Right forelimb (tissue), 1 donor: ENCODE data around the gene LYPD3.
"Not testable (repeated sequence)": the region's sequence is repeated elsewhere in the genome, so short reads cannot be mapped to it uniquely, and the experiment has no call there.

ENCODE experiments used
- DNase-seq: peaks from one replicate; pipeline ENCODE4 v3.0.0-alpha.2; 2018

Gene LYPD3

DNA sequence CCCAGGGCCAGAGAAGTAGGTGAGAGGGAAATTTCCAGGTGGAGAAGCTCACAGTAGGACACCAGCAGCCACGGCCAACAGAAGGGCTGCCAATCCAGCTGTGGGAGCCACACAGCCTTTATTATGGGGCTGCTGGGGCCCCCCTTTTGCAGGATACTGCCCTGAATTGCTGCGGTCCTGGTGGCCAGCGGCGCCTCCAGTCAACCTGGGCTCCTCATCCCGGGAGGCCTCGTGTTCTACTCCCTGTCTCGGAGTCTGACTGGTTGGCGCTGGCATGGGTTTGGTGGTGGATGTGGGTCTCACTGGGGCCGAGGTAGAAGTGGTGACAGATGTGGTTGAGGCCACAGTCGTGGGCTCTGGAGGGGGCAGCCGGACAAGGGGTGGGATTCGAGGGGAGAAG is 4.1 kb downstream of the LYPD3 start:
- no peak for DNase-seq

GRCh38 chr19:43460362-43461016 is 4.9 kb downstream of the LYPD3 start:
- DNase-seq: no peak

DNA sequence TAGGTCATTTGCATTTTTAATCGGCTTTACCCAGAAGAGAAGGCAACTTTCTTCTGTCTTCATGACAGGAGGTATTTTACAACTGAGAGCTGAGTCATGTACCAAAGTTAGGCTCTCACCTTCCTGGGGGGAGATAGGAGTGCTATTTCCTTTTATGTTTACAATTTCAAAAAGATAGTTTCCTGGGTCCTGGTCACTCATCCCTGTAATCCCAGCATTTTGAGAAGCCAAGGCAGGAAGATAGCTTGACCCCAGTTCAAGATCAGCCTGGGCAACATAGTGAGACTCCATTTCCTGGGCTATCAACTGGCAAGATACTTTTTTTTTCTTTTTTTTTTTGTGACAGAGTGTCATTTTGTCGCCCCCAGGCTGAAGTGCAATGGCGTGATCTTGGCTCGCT is 7.6 kb downstream of the LYPD3 start:
- no peak for DNase-seq

DNA sequence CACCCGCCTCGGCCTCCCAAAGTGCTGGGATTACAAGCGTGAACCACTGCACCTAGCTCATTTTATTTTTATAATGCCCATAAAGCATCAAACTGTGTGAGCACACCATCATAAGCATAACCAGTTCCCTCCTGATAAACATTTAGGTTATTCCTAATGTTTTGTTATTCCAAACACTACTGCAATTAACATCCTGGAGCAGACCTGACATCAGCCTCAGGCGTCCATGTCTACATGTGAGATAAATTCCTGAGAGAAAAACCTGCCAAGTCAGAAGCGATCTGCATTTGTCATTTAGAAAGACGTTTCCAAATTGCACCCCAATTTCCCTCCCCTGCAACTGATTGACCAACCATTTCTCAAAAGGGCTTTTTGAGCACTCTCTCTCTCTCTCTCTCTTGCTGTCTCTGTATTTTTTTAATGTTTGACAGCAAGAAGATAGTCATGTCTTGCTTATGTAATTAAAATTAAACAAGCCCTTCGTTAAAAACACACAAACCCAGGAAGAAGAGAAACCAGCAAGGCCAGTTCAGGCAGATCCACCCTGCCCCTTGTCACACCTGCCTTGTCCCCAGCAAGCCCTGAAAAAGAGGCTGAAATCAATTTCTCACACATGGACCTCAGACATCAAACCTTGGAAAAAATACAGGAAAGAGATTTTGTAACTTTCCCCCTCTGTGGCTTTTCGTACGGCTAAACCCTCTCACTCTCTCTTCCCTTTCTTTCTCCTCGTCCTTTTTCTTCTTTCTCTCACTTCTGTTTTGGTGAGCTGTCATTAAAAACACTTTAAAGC is 9.9 kb downstream of the LYPD3 start:
- no peak for DNase-seq

DNA sequence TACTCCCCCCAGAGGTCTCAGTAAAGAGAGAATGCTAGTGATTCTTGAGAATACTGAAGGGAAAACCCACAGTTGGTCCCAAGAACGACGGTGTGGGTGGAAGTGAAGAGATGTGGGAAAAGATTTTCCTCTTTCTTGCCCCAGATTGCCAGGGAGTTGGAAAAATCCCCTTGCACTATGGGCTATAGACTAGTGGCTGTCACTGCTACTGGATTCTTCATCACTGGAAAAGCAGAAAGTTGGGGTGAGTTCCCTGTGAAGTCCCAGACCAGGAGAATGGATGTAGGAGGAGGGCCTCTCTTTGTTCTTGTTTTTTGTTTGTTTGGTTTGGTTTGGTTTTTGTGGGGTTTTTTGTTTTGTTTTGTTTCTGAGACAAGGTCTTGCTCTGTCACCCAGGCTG is 11.4 kb downstream of the LYPD3 start:
- no peak for DNase-seq

GRCh38 chr19:43452582-43452981 is 12.8 kb downstream of the LYPD3 start:
- DNase-seq: no peak

GRCh38 chr19:43450545-43450997 is 14.8 kb downstream of the LYPD3 start:
- no peak for DNase-seq

GRCh38 chr19:43447655-43448054 is 17.8 kb downstream of the LYPD3 start:
- no peak for DNase-seq

DNA sequence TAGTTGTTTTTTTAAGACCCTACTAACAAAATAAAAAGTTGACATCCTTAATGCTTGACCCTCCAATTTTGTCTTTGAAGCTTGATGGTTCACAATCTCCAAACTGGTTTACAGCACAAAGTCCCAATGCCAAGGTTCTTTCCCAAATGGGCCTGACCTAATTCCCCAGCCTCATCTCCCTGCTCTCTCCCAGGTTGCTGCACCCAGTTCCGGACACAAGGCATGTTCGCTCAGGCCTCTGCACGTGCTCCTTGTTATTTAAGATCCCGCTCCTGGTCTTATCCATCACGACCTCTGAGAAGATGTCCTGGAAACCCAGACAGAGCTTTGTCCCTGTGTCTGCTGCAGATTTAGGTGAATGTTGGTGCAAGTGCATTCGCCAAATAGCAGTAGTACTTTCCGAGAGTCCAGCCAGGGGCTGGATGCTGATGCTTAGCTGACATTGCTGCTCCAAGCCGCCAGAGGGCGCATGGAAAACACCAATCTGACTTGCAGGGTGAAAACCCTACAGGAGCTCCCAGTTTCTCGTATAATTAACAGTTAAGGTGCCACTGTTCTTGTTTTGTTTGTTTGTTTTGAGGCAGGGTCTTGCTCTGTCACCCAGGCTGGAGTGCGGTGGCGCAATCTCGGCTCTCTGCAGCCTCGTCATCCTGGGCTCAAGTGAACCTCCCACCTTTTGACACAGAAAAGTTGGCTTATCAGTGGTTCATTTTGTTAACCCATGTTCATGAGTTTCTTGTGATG is 18.5 kb downstream of the LYPD3 start:
- DNase-seq: peak; percentile 86

DNA sequence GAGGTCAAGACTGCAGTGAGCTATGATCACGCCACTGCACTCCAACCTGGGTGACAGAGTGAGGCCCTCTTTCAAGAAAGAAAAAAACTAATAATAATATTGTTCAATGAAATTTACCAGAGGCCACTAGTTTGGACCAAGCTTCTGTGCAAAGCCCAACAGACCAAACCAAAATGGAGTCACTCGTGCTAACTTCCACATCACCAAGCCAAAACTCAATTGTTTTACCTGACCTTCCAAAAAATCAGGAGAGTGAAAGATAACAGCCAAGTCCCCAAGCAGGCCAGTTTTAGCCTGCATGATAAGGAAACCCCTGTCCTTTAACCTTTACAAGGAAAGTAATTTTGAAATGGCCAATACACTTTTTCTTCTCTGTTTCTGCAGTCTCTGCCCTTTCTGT is 20.0 kb downstream of the LYPD3 start:
- DNase-seq: no peak

DNA sequence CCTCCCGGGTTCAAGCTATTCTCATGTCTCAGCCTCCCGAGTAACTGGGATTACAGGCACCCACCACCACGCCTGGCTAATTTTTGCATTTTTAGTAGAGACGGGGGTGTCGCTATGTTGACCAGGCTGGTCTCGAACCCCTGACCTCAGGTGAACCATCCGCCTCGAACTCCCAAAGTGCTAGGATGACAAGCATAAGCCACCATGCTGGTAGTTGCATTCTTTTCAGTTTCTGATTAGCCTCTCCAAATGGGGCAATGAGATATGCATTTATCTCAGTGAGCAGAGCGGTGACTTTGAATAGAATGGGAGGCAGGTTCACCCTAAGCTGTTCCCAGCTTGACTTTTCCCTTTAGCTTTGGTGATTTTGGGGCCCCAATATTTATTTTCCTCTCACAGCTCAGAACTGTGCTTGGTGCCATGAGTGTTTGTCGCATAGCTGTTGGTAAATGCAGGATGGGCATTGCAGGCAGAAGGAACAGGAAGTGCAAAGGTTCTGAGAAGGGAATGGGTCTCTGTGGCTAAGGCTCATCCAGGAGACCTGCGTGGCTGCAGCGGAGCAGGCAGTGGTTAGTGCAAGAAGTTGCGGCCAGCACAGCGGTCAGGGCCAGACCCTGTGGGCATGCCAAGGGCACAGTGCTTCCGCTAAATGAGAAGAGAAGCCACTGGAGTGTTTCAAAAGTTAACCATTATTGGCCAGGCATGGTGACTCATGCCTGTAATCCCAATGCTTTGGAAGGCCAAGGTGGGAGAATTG is 20.7 kb downstream of the LYPD3 start:
- DNase-seq: no peak

- DNase-seq: not testable (repeated sequence)
Observed at GRCh38 chr19:43444091-43444490, 21.3 kb downstream of the LYPD3 start.

GRCh38 chr19:43441716-43442115 is 23.7 kb downstream of the LYPD3 start:
- DNase-seq: no peak

DNA sequence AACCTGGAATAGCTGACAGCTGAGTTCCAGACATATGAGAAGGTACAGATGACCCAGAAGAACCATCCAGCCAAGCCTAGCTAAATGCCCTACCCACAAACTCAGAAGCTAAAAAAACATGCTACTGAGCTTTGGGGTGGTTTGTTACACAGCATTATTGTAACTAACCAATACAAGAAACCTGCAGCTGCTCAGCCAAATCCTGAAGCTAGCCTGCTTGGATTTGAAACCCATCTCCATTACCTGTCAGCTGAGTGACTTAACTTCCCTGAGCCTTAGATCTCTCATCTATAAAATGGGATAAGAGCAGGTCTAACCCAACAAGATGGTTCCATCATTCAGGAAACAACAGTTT is 25.7 kb downstream of the LYPD3 start:
- DNase-seq: no peak

DNA sequence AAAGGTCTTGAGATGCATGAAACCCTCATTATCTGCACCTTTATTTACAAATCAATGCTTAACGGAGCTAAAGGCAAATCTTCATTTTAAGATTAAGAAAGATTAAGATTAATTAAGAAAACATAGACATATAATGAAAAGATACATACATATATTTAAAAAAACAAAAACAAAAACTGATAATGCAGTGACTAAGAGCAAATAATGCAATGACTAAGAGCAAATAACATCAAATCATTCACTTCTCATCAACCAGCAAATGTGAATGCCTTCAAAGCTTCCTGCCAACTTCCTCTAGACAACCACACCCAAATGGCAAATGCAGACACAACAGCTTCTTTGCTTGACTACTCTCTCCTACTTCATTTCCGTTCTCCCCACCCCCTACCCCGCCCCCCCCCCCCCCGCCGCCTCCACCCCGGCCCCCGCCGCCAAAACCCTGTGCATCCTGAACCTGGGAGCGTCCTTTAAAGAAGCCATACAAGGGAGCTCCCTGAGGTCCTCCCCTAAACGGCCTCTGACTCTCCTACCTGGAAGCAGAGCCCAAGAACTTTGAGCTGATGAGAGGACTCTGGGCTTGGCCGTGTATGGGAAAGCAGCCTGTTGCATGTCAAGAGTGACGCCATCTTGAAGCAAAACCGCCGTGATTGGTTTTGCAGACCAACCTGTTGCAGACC is 26.2 kb downstream of the LYPD3 start:
- DNase-seq: no peak

- peak; percentile 83 for DNase-seq
Observed at GRCh38 chr19:43438291-43439031, 26.9 kb downstream of the LYPD3 start.

DNA sequence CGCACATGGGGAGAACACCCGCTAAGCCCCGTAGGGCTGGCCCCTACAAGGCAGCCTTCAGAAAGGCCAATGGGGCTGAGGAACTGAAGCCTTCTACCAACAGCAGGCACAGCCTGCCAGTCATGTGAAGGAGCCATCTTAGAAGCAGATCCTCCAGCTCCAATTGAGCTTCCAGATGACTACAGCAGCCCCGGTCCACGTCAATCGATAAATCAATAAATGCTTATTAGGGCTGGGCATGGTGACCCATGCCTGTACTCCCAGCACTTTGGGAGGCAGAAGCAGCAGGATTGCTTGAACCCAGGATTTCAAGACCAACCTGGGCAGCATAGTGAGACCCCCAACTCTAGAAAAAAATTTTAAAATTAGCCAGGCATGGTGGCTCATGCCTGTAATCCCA is 27.7 kb downstream of the LYPD3 start:
- no peak for DNase-seq

DNA sequence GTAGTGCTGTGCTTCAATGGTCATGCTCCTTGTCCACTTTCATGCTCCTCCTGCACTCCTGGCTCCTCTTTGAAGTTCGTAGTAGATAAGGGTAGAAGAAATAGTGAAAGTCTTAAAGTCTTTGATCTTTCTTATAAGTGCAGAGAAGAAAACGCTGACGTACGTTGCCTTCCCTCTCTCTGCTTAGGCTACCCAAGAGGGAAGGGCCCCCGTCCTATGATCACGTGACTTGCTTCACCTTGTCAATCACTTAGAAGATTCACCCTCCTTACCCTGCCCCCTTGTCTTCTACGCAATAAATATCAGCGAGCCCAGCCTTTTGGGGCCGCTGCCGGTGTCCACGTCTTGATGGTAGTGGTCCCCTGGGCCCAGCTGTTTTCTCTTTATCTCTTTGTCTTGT is 28.1 kb downstream of the LYPD3 start:
- not testable (repeated sequence) for DNase-seq

DNA sequence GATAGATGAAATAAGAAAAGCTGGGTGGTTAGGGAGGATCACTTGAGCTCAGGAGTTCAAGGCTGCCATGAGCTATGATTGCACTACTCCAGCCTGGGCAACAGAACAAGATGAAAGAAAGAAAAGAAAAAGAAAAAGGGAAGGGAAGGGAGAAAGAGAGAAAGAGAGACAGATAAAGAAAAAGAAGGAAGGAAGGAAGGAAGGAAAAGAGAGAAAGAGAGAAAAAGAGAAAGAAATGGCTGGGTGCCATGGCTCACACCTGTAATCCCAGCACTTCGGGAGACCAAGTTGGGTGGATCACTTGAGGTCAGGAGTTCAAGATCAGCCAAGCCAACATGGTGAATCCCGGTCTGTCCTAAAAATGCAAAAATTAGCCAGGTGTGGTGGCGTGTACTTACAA is 29.6 kb downstream of the LYPD3 start:
- DNase-seq: no peak

- no peak for DNase-seq
Observed at GRCh38 chr19:43433689-43434088, 31.7 kb downstream of the LYPD3 start.

- DNase-seq: no peak
Observed at GRCh38 chr19:43433358-43433673, 32.1 kb downstream of the LYPD3 start.

GRCh38 chr19:43430976-43431375 is 34.4 kb downstream of the LYPD3 start:
- DNase-seq: no peak
